GM12873 (cell line): ENCODE data around the gene ZNF227.

Experiments
- TF ChIP-seq, protein P1 (sequence below): IDR thresholded peaks from 2 replicates; pipeline ENCODE4 v1.5.1; 2012; ENCODE audit warnings: low read depth, mild to moderate bottlenecking, moderate library complexity, low read length, control low read depth; ENCODE audit not compliant: insufficient read depth; ENCODE audit errors: missing control alignments

ZNF227 gene

DNA sequence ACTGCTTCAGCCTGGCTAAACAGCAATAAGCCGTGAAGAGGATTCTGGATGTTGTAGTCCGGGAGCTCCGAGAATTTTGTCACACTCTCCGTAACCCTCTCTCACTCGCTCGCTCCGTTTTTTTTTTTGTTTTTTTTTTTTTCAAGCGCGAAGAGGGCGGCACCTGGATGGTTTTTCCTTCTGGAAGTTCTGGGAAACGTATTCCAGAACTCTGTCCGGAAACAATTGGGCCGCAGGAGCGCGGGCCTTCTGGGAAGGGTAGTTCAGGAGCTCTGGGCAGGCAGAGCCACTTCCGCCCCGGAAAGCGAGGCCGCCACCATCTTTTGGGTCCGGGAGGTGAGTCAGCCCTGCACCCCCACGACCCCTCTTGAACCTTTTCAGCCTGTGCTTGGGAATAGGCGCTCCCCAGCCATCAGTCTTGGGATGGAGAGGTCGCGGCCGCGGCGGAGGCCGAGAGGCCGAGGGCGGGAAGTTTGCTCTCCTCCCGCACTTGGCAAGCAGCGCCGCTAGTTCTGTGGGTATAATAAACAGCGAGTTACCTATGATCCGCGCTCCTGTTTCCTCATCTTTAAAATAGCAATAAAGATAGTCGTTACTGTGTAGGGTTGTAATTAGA is at the start of gene ZNF227:
TSS of gene ZNF227 (plus strand) at position 283 of the 616 bp plus-strand sequence. CDS start 5,261 bp downstream, outside the sequence.
- TF ChIP-seq, protein P1, sequence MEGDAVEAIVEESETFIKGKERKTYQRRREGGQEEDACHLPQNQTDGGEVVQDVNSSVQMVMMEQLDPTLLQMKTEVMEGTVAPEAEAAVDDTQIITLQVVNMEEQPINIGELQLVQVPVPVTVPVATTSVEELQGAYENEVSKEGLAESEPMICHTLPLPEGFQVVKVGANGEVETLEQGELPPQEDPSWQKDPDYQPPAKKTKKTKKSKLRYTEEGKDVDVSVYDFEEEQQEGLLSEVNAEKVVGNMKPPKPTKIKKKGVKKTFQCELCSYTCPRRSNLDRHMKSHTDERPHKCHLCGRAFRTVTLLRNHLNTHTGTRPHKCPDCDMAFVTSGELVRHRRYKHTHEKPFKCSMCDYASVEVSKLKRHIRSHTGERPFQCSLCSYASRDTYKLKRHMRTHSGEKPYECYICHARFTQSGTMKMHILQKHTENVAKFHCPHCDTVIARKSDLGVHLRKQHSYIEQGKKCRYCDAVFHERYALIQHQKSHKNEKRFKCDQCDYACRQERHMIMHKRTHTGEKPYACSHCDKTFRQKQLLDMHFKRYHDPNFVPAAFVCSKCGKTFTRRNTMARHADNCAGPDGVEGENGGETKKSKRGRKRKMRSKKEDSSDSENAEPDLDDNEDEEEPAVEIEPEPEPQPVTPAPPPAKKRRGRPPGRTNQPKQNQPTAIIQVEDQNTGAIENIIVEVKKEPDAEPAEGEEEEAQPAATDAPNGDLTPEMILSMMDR = no peak

DNA sequence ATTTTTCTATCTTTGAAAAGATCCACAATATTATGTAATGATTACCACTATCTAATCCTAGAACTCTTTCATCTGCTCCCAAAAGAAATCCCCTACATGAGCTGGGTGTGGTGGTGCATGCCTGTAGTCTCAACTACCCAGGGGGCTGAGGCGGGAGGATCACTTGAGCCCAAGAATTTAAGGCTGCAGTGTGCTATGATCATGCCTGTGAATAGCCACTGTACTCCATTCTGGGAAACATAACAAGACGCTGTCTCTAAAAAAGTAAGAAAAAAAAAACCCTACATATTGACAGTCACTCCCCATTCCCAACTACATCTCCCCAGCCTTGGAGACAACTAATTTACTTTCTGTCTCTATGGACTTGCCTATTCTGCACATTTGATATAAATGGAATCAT is 48.5 kb upstream of the ZNF227 start:
- TF ChIP-seq, protein P1 = no peak

DNA sequence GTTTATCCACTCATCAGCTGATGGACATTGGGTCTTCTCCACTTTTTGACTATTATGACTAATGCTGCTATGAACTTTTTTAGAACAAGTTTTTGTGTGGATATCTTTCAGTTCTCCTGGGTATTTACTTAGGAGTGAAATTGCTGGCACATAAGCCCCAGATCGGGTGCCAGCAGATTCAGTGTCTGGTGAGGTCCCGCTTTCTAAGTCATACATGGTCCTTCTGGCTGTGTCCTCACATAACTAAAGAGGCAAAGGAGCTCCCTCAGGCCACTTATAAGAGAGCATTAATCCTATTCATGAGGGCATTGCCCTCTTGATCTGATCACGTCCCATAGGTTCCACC is 48.0 kb upstream of the ZNF227 start:
- TF ChIP-seq, protein P1 = no peak

DNA sequence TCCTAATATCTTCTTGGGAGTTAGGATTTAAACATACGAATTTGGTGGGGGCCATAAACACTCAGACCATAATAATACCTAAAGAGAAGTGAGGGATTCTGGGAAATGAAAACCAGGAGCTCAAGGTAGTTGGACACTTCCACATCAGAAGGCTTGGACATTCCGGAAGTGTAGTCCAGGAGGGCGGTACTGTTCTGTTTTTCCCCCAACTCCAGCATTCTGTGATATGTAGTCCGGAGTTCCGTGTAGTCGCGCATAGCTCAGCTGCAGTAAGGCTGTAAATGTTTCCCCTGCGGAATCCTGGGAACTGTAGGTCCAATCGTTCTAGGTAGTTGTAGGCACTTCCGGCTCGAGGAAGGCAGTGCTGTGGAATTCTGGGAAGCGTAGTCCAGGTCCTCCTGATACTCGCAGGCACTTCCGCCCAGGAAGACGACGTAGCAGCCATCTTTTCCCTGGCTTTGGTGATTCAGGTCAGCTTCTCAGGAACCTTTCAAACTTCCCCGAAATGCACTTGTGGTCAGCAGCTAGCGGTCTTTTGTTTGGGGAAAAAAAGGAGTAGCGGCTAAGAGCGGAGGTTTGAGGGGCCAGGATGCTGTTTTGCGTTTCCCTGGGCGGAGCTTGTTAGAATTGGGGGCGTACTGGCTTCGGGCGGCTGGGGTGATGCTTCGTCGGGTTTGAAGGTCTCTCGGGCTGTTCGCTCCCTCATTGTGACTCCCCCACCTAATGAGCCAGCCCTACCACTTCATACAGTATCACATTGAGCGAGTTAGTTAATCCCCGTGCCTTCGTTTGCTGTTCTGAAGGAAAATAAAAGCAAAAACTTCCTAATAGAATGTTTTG is 47.4 kb upstream of the ZNF227 start, which contains the start of gene ZNF226:
TSS of gene ZNF226 (plus strand) at position 428 of the 840 bp plus-strand sequence. CDS start 4,981 bp downstream, outside the sequence.
- TF ChIP-seq, protein P1 = no peak

DNA sequence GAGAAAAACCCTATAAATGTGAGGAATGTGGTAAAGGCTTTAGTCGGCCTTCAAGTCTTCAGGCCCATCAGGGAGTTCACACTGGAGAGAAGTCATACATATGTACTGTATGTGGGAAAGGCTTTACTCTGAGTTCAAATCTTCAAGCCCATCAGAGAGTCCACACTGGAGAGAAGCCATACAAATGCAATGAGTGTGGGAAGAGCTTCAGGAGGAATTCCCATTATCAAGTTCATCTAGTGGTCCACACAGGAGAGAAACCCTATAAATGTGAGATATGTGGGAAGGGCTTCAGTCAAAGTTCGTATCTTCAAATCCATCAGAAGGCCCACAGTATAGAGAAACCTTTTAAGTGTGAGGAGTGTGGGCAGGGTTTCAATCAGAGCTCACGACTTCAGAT is 35.7 kb upstream of the ZNF227 start:
- TF ChIP-seq, protein P1 = no peak

DNA sequence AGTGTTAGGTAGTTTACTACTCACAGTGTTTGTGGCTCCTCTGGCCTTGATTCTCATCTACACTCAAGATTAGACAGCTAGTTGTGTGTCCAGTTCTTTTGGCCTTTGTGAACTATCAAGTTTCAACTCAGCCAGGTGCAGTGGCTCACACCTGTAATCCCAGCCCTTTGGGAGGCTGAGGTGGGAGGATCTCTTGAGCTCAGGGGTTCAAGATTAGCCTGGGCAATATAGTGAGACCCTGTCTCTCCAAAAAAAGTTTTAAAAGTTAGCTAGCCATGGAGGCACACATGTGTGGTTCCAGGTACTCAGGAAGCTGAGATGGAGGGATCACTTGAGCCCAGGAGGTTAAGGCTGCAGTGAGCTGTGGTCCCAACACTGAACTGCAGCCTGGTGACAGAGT is 31.4 kb upstream of the ZNF227 start:
- TF ChIP-seq, protein P1 = no peak

DNA sequence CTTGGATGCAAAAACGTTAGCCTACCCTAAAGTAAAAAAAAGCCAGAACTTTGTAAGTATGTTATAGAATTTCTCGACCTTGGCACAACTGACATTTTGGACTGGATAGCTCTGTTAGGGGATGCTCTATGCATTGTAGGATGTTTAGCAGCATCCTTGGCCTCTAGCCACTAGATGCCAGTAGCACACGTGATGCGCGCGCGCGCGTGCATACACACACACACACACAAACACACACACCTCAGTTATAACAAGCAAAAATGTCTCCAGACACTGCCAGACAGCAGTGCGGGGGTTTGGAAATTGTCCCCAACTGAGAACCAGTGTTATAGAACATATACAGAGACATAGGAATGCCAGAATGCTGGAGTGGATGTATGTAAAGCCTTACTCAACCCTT is 30.2 kb upstream of the ZNF227 start:
- TF ChIP-seq, protein P1 = no peak
